ENCODE data around the gene VSTM1. TPM values are rescaled to one million over a fixed set of nuclear protein-coding genes. Genes with fewer than 3 reads are reported as not detected.

Gene VSTM1
- total RNA-seq, 1 experiment from 2014 or later, result not detected

- Histone ChIP-seq H4K91ac (ENCODE audit: insufficient read length, low read depth, low read length) (no peak overlapping the region), H3K27me3 (ENCODE audit: insufficient read depth, low read length) (no peaks in the 10 kb centered on the region), H3K79me2 (ENCODE audit: insufficient read depth, low read length) (no peaks in the 10 kb centered on the region), H2BK15ac (ENCODE audit: low read depth, low read length) (no peak overlapping the region), H3K23ac (ENCODE audit: insufficient read length, low read depth, low read length) (no peak overlapping the region), H2AFZ (ENCODE audit: low read length) (no peak overlapping the region), H4K20me1 (ENCODE audit: control insufficient read depth, insufficient read depth, insufficient read length) (no peaks in the 10 kb centered on the region), H2AK5ac (ENCODE audit: insufficient read length, low read length) (no peak overlapping the region), H3K14ac (ENCODE audit: insufficient read depth, low read length) (no peak overlapping the region), H3K27ac (ENCODE audit: insufficient read length, low read depth, low read length) (no peak overlapping the region), H3K79me1 (ENCODE audit: insufficient read depth, low read depth, low read length, poor library complexity, severe bottlenecking) (no peaks in the 10 kb centered on the region), H3K9me3 (ENCODE audit: control insufficient read depth, low read depth, low read length) (no peaks in the 10 kb centered on the region), H3K4me1 (ENCODE audit: insufficient read depth, low read length) (no peaks in the 10 kb centered on the region; the same call in 1 of the 2 replicates), H3K56ac (ENCODE audit: insufficient read length, low read depth, low read length) (no peak overlapping the region), H3T11ph (ENCODE audit: low read length) (no peak overlapping the region), H2BK12ac (ENCODE audit: insufficient read length, low read depth, low read length) (no peak overlapping the region), H3K23me2 (ENCODE audit: insufficient read length, low read depth, low read length, poor library complexity, severe bottlenecking) (no peaks in the 10 kb centered on the region), H2BK120ac (ENCODE audit: low read depth, low read length, poor library complexity, severe bottlenecking) (no peak overlapping the region), H4K5ac (ENCODE audit: insufficient read length, low read depth, low read length) (no peak overlapping the region), H3K9ac (ENCODE audit: extremely low read depth, insufficient read length, low read length) (no peak overlapping the region), H2BK20ac (ENCODE audit: low read depth, low read length, poor library complexity, severe bottlenecking) (no peak overlapping the region), H4K8ac (replicated peaks; ENCODE audit: insufficient read length, low read depth, low read length) (no peak overlapping the region), H3K4ac (ENCODE audit: low read depth, low read length) (no peak overlapping the region), H2BK5ac (ENCODE audit: insufficient read length, low read length) (no peak overlapping the region), H3K4me2 (ENCODE audit: insufficient read depth, insufficient read length, low read length) (no peak overlapping the region), H3K18ac (ENCODE audit: insufficient read length, low read depth, low read length) (no peak overlapping the region)
- WGBS (ENCODE audit: extremely low coverage, insufficient read length, low lambda C conversion rate), result no CpG with 5 or more reads among the region's 3 CpGs
- Mint-ChIP-seq H3K4me1 (peaks cover 17 to 18% of the 10 kb centered on the region in 2 experiments), H3K9me3 (peaks cover 0 to 3% of the 10 kb centered on the region in 2 experiments; a peak in 1 of 5 replicates), H3K27ac (no peak overlapping the region; a peak in 1 of 7 replicates), H3K4me3 (no peak overlapping the region), H3K27me3 (ENCODE audit: low read depth) (peaks cover 2% of the 10 kb centered on the region), H3K36me3 (ENCODE audit: insufficient read depth in 1 of 3, low read depth in 3 of 3) (peaks cover 0 to 3% (median 0%) of the 10 kb centered on the region in 3 experiments; a peak in 2 of 7 replicates)
- no peak for DNase-seq
- TF ChIP-seq CTCF (conservative IDR thresholded peaks at IDR 0.05), result no peak
Measured at GRCh38 chr19:54029301-54029700, 34.4 kb downstream of the VSTM1 start.
